Tibial nerve (tissue), 4 donors: ENCODE results near the gene MED1. TPM values are rescaled to one million over a fixed set of nuclear protein-coding genes. Genes with fewer than 3 reads are reported as not detected.

Experiments
- DNase-seq, 2 donors: peaks; one replicate each; pipeline ENCODE4 v3.0.0-alpha.2; 2019; ENCODE audit warnings: low spot score in 2 of 2
- H3K27ac ChIP-seq, 4 donors: fragments of 200-600 bp; sonication (generic) in 3 of 4; one replicate each; pipeline ENCODE4 v1.5.1; 2017 to 2019; ENCODE audit warnings: mild to moderate bottlenecking in 1 of 4
- H3K27me3 ChIP-seq, 2 donors: fragments of 200-600 bp; sonication (generic) in 1 of 2; one replicate each; pipeline versions ENCODE4 v1.5.1 to v1.6.0; 2017 to 2019
- H3K36me3 ChIP-seq, 3 donors: fragments of 200-600 bp; sonication (generic); one replicate each; pipeline ENCODE4 v1.5.1; 2018 to 2019
- H3K4me1 ChIP-seq, 4 donors: fragments of 200-600 bp; sonication (generic) in 3 of 4; one replicate each; pipeline ENCODE4 v1.5.1; 2017 to 2019
- H3K4me3 ChIP-seq, 4 donors: fragments of 200-600 bp; sonication (generic) in 3 of 4; one replicate each; pipeline ENCODE4 v1.5.1; 2017 to 2019; ENCODE audit warnings: mild to moderate bottlenecking in 1 of 4, moderate library complexity in 1 of 4
- H3K9me3 ChIP-seq, 4 donors: fragments of 200-600 bp; sonication (generic) in 3 of 4; one replicate each; pipeline ENCODE4 v1.5.1; 2017 to 2019
- EP300 ChIP-seq, 2 donors: sonication (generic); formaldehyde crosslinking; IDR thresholded peaks; one replicate each; pipeline ENCODE4 v1.6.1; 2017; ENCODE audit warnings: antibody characterized with exemption in 2 of 2, mild to moderate bottlenecking in 1 of 2
- POLR2A ChIP-seq, 2 donors: fragments of 450-650 bp; IDR thresholded peaks; one replicate each; pipeline ENCODE4 v1.6.1; 2017; ENCODE audit warnings: antibody characterized with exemption in 2 of 2, mild to moderate bottlenecking in 2 of 2, moderate library complexity in 2 of 2
- WGBS, 2 donors: methylation state at CpG; one replicate each; pipeline ENCODE4 v1.1.5; 2018; 5-methylcytosine and 5-hydroxymethylcytosine counted together
- total RNA-seq, 4 donors: library from RNA; depleted of rRNA; stranded (reverse); fragments of >200 nt; gene quantifications; one replicate each; pipeline ENCODE4 v1.1.0, GENCODE V29; 2016
- TF ChIP-seq, protein P1 (sequence below), 5 experiments: fragments of 200-600 bp in 3 of 5; fragments of 450-650 bp in 2 of 5; sonication (generic) in 3 of 5; IDR thresholded peaks; one replicate each; pipeline ENCODE4 v1.5.1; 2016 to 2019; ENCODE audit warnings: antibody characterized with exemption in 5 of 5, mild to moderate bottlenecking in 3 of 5, moderate library complexity in 2 of 5

Gene MED1
- total RNA-seq, 4 donors from 2014 or later, result 17.0 to 30.4 (median 27.0) TPM

GRCh38 chr17:39462631-39463375 lies 11.7 kb upstream of the MED1 start:
- peaks cover 0 to 41% (median 27%) of the 10 kb centered on the region in 4 donors for H3K4me1 ChIP-seq
- H3K4me3 ChIP-seq, result peak overlapping the region; percentile 87 to 92 (median 90)
- H3K9me3 ChIP-seq, result no peaks in the 10 kb centered on the region
- 1% methylated on average over 21 to 28 of the region's 28 CpGs for WGBS, 2 donors
- H3K36me3 ChIP-seq, result peaks cover 0 to 4% (median 4%) of the 10 kb centered on the region in 3 donors
- no peak for TF ChIP-seq EP300 (IDR thresholded peaks at IDR 0.05)
- TF ChIP-seq POLR2A (IDR thresholded peaks at IDR 0.05), result no peak
- TF ChIP-seq, protein P1, sequence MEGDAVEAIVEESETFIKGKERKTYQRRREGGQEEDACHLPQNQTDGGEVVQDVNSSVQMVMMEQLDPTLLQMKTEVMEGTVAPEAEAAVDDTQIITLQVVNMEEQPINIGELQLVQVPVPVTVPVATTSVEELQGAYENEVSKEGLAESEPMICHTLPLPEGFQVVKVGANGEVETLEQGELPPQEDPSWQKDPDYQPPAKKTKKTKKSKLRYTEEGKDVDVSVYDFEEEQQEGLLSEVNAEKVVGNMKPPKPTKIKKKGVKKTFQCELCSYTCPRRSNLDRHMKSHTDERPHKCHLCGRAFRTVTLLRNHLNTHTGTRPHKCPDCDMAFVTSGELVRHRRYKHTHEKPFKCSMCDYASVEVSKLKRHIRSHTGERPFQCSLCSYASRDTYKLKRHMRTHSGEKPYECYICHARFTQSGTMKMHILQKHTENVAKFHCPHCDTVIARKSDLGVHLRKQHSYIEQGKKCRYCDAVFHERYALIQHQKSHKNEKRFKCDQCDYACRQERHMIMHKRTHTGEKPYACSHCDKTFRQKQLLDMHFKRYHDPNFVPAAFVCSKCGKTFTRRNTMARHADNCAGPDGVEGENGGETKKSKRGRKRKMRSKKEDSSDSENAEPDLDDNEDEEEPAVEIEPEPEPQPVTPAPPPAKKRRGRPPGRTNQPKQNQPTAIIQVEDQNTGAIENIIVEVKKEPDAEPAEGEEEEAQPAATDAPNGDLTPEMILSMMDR (IDR thresholded peaks at IDR 0.05), result no peak
- peak overlapping the region in 3 of 4 donors; percentile 98 for H3K27ac ChIP-seq
- no peak for DNase-seq
- no peaks in the 10 kb centered on the region for H3K27me3 ChIP-seq

- H3K27ac ChIP-seq, result peak overlapping the region; percentile 92 to 98 (median 98)
- H3K4me1 ChIP-seq, result peaks cover 0 to 35% (median 25%) of the 10 kb centered on the region in 4 donors
- TF ChIP-seq EP300 (IDR thresholded peaks at IDR 0.05) (no peak), POLR2A (IDR thresholded peaks at IDR 0.05) (no peak)
- TF ChIP-seq, protein P1 (IDR thresholded peaks at IDR 0.05), result no peak
- peak overlapping the region; percentile 87 to 92 (median 90) for H3K4me3 ChIP-seq
- peaks cover 0 to 4% (median 4%) of the 10 kb centered on the region in 3 donors for H3K36me3 ChIP-seq
- H3K9me3 ChIP-seq, result no peaks in the 10 kb centered on the region
- 0 to 1% methylated on average over 32 to 34 of the region's 34 CpGs for WGBS, 2 donors
- no peaks in the 10 kb centered on the region for H3K27me3 ChIP-seq
- peak in 1 of 2 donors; percentile 22 for DNase-seq
Measured at GRCh38 chr17:39461926-39462569, 11.0 kb upstream of the MED1 start.

DNA sequence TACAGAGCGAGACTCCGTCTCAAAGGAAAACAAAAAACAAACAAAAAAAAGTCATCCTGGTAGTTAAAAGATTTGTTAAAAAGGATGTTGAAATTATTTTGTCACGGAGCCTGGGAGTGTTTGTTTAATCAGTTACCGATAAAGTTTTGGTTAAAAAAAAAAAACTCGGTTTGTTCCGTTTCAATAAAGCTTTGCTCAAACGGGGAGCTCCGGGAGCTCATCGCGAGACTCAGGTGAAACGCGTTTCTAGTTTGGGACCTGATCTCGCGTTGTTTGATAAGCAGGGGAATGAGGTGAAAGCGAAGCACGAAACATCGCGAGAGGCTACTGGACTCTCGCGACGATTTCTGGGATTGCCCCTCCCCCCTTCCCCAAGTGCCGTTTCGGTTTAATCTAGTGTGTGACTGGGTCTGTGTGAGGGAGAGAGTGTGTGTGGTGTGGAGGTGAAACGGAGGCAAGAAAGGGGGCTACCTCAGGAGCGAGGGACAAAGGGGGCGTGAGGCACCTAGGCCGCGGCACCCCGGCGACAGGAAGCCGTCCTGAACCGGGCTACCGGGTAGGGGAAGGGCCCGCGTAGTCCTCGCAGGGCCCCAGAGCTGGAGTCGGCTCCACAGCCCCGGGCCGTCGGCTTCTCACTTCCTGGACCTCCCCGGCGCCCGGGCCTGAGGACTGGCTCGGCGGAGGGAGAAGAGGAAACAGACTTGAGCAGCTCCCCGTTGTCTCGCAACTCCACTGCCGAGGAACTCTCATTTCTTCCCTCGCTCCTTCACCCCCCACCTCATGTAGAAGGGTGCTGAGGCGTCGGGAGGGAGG lies 10.3 kb upstream of the MED1 start, which contains the start of gene CDK12:
Gene CDK12 (plus strand): TSS at position 374 of the 813 bp plus-strand sequence. CDS start 586 bp downstream, outside the sequence.
- H3K4me3 ChIP-seq, result peak within 1 kb of the TSS; percentile 87 to 92 (median 90)
- no peaks in the 10 kb centered on the region for H3K27me3 ChIP-seq
- H3K27ac ChIP-seq, result peak within 1 kb of the TSS; percentile 92 to 98 (median 98)
- TF ChIP-seq EP300 (IDR thresholded peaks at IDR 0.05) (peak; percentile 87 to 98), POLR2A (IDR thresholded peaks at IDR 0.05) (peak; percentile 79 to 94)
- TF ChIP-seq, protein P1 (IDR thresholded peaks at IDR 0.05), result peak in 2 of 5 experiments; percentile 21 to 74
- 1 to 2% methylated on average over 51 of the region's 51 CpGs for WGBS, 2 donors
- DNase-seq, result peak; percentile 91 to 96
- H3K9me3 ChIP-seq, result no peaks in the 10 kb centered on the region
- H3K4me1 ChIP-seq, result peaks cover 0 to 35% (median 25%) of the 10 kb centered on the region in 4 donors
- peaks cover 0 to 4% (median 4%) of the 10 kb centered on the region in 3 donors for H3K36me3 ChIP-seq

GRCh38 chr17:39455919-39456318 lies 4.9 kb upstream of the MED1 start:
- Histone ChIP-seq H3K4me1 (peaks cover 0 to 9% (median 3%) of the 10 kb centered on the region in 4 donors), H3K4me3 (no peak overlapping the region), H3K36me3 (no peaks in the 10 kb centered on the region), H3K27me3 (no peaks in the 10 kb centered on the region), H3K9me3 (no peaks in the 10 kb centered on the region), H3K27ac (no peak overlapping the region)
- 74 to 87% methylated on average over 4 of the region's 4 CpGs for WGBS, 2 donors
- DNase-seq, result no peak
- TF ChIP-seq POLR2A (IDR thresholded peaks at IDR 0.05), result no peak
- TF ChIP-seq, protein P1 (IDR thresholded peaks at IDR 0.05), result no peak
- TF ChIP-seq EP300 (IDR thresholded peaks at IDR 0.05), result no peak
